Keratinocyte (primary cell): ENCODE results near the gene LONP2. TPM values are rescaled to one million over a fixed set of nuclear protein-coding genes. Genes with fewer than 3 reads are reported as not detected.

Source experiments
- DNase-seq: peaks from one replicate; pipeline ENCODE4 v3.0.0-alpha.2; 2011; ENCODE audit warnings: low read depth, missing footprints, low spot score
- FAIRE-seq: peaks from 2 replicates; lab custom pipeline; 2011; peaks lifted over from hg19 to GRCh38; lab: Jason Lieb, UNC
- H2AFZ ChIP-seq: 2 replicates; pipeline ENCODE4 v1.6.0; 2012; ENCODE audit warnings: low read length, control low read depth, inconsistent platforms; ENCODE audit not compliant: control insufficient read depth
- H3K27ac ChIP-seq: 2 replicates; pipeline ENCODE4 v1.5.1; 2011; ENCODE audit warnings: low read length; ENCODE audit not compliant: control insufficient read depth, insufficient read depth
- H3K27me3 ChIP-seq: 3 replicates; pipeline ENCODE4 v1.6.0; 2011; ENCODE audit warnings: low read length; ENCODE audit not compliant: control insufficient read depth, insufficient read depth; ENCODE audit errors: extremely low read depth
- H3K36me3 ChIP-seq, 2 experiments: 2 replicates in 1 of 2; 3 replicates in 1 of 2; pipeline ENCODE4 v1.5.1; 2011; ENCODE audit warnings: low read length in 2 of 2, mild to moderate bottlenecking in 1 of 2; ENCODE audit not compliant: control insufficient read depth in 2 of 2, insufficient read depth in 2 of 2; ENCODE audit errors: extremely low read depth in 1 of 2
- H3K4me1 ChIP-seq: 3 replicates; pipeline ENCODE4 v1.5.1; 2011; ENCODE audit warnings: low read length; ENCODE audit not compliant: control insufficient read depth, insufficient read depth; ENCODE audit errors: extremely low read depth
- H3K4me2 ChIP-seq: 3 replicates; pipeline ENCODE4 v1.6.0; 2011; ENCODE audit warnings: low read depth, low read length; ENCODE audit not compliant: control insufficient read depth, insufficient read depth; ENCODE audit errors: extremely low read depth
- H3K4me3 ChIP-seq, 3 experiments: fragments of 200-600 bp in 1 of 3; sonication (generic) in 1 of 3; 2 replicates in 2 of 3; 3 replicates in 1 of 3; pipeline ENCODE4 v1.5.1; 2011 to 2016; ENCODE audit warnings: low read length in 3 of 3, mild to moderate bottlenecking in 3 of 3, control low read depth in 2 of 3, inconsistent platforms in 1 of 3, low read depth in 1 of 3, mixed read lengths in 1 of 3, mixed run types in 1 of 3, moderate library complexity in 1 of 3; ENCODE audit not compliant: control insufficient read depth in 2 of 3, insufficient read depth in 2 of 3; ENCODE audit errors: extremely low read depth in 1 of 3
- H3K79me2 ChIP-seq: 2 replicates; pipeline ENCODE4 v1.6.0; 2012; ENCODE audit warnings: low read length; ENCODE audit not compliant: control insufficient read depth, insufficient read depth
- H3K9ac ChIP-seq: 3 replicates; pipeline ENCODE4 v1.6.0; 2011; ENCODE audit warnings: low read length; ENCODE audit not compliant: control insufficient read depth, insufficient read depth; ENCODE audit errors: extremely low read depth
- H3K9me1 ChIP-seq: 3 replicates; pipeline ENCODE4 v1.6.0; 2011; ENCODE audit warnings: low read length; ENCODE audit not compliant: control insufficient read depth, insufficient read depth; ENCODE audit errors: extremely low read depth
- H3K9me3 ChIP-seq: 2 replicates; pipeline ENCODE4 v1.5.1; 2012; ENCODE audit warnings: low read depth, low read length; ENCODE audit not compliant: control insufficient read depth
- H4K20me1 ChIP-seq: 3 replicates; pipeline ENCODE4 v1.6.0; 2011; ENCODE audit warnings: low read length; ENCODE audit not compliant: control insufficient read depth, insufficient read depth; ENCODE audit errors: extremely low read depth
- EZH2 ChIP-seq: IDR thresholded peaks from one replicate; pipeline ENCODE4 v1.6.1; 2012; ENCODE audit warnings: inconsistent platforms, mild to moderate bottlenecking, low read length, moderate library complexity
- dilution Hi-C: fragments of 300-500 bp; cut with MboI; formaldehyde crosslinking; loops from one replicate; pipeline ENCODE4 v1.7.0; 2020; ENCODE audit warnings: low sequenced_read_pairs; ENCODE audit not compliant: extremely low pct_ligation_motif_present
- polyA plus RNA-seq, 5 experiments: library from polyadenylated mRNA; depleted of rRNA in 3 of 5; stranded (reverse) in 3 of 5; stranded (forward) in 1 of 5; unstranded in 1 of 5; fragments of >200 nt; gene quantifications; 1 replicate in 1 of 5; 2 replicates in 3 of 5; 3 replicates in 1 of 5; pipeline versions ENCODE4 v1.2.1 to v1.2.3, GENCODE V29; 2011 to 2012; ENCODE audit warnings: missing spikeins in 2 of 5, low read depth in 1 of 5, low replicate concordance in 1 of 5
- TF ChIP-seq, protein P1 (sequence below), 3 experiments: IDR thresholded peaks in 1 of 3; conservative IDR thresholded peaks in 1 of 3; optimal IDR thresholded peaks in 1 of 3; 2 replicates in 2 of 3; 3 replicates in 1 of 3; pipeline versions ENCODE3 to v1.5.1; 2011; ENCODE audit warnings: low read length in 3 of 3, mild to moderate bottlenecking in 3 of 3, moderate library complexity in 2 of 3, control low read depth in 1 of 3, inconsistent platforms in 1 of 3; ENCODE audit not compliant: insufficient read depth in 2 of 3; ENCODE audit errors: extremely low read depth in 1 of 3

Gene LONP2
- polyA plus RNA-seq, 1 donor (not counting 4 experiments of a cell fraction or from before 2014, with no cell fraction given): 49.4 TPM

- Histone ChIP-seq H3K4me2 (no peak overlapping the region), H3K9ac (no peak overlapping the region), H3K9me3 (no peaks in the 10 kb centered on the region), H3K27me3 (no peaks in the 10 kb centered on the region), H3K4me3 (no peak overlapping the region), H2AFZ (no peak overlapping the region), H3K36me3 (peaks cover 13 to 27% of the 10 kb centered on the region in 2 experiments), H3K4me1 (no peaks in the 10 kb centered on the region), H3K9me1 (no peaks in the 10 kb centered on the region), H4K20me1 (no peaks in the 10 kb centered on the region), H3K27ac (no peak overlapping the region), H3K79me2 (peaks cover 3% of the 10 kb centered on the region)
- TF ChIP-seq EZH2: no peak
- TF ChIP-seq, protein P1, sequence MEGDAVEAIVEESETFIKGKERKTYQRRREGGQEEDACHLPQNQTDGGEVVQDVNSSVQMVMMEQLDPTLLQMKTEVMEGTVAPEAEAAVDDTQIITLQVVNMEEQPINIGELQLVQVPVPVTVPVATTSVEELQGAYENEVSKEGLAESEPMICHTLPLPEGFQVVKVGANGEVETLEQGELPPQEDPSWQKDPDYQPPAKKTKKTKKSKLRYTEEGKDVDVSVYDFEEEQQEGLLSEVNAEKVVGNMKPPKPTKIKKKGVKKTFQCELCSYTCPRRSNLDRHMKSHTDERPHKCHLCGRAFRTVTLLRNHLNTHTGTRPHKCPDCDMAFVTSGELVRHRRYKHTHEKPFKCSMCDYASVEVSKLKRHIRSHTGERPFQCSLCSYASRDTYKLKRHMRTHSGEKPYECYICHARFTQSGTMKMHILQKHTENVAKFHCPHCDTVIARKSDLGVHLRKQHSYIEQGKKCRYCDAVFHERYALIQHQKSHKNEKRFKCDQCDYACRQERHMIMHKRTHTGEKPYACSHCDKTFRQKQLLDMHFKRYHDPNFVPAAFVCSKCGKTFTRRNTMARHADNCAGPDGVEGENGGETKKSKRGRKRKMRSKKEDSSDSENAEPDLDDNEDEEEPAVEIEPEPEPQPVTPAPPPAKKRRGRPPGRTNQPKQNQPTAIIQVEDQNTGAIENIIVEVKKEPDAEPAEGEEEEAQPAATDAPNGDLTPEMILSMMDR (optimal IDR thresholded peaks at IDR 0.05 in 1 of 3, IDR thresholded peaks at IDR 0.05 in 1 of 3, conservative IDR thresholded peaks at IDR 0.05 in 1 of 3; ENCODE audit: extremely low read depth in 1 of 3, insufficient read depth in 2 of 3, low read length in 3 of 3): no peak
- FAIRE-seq (no peak), DNase-seq (no peak)
- dilution Hi-C loops: no loop called here
Observed at GRCh38 chr16:48262631-48263030, 18.5 kb downstream of the LONP2 start.

GRCh38 chr16:48269011-48269410, 24.9 kb downstream of the LONP2 start:
- Histone ChIP-seq H3K9me1 (no peaks in the 10 kb centered on the region), H3K27ac (no peak overlapping the region), H3K9ac (no peak overlapping the region), H3K27me3 (no peaks in the 10 kb centered on the region), H3K79me2 (peaks cover 3% of the 10 kb centered on the region), H3K9me3 (no peaks in the 10 kb centered on the region), H2AFZ (no peak overlapping the region), H4K20me1 (no peaks in the 10 kb centered on the region), H3K4me1 (no peaks in the 10 kb centered on the region), H3K4me3 (no peak overlapping the region), H3K36me3 (peaks cover 0 to 8% of the 10 kb centered on the region in 2 experiments), H3K4me2 (no peak overlapping the region)
- FAIRE-seq (no peak), DNase-seq (no peak)
- dilution Hi-C loops: no loop called here
- TF ChIP-seq, protein P1 (optimal IDR thresholded peaks at IDR 0.05 in 1 of 3, IDR thresholded peaks at IDR 0.05 in 1 of 3, conservative IDR thresholded peaks at IDR 0.05 in 1 of 3; ENCODE audit: extremely low read depth in 1 of 3, insufficient read depth in 2 of 3, low read length in 3 of 3): no peak
- no peak for TF ChIP-seq EZH2
